Choroid plexus epithelial cell (primary cell): ENCODE results near the gene SYS1.
A peak's percentile ranks its signal among the peaks of the same experiment; 100 is the strongest.

Experiments used
- DNase-seq: peaks from one replicate; pipeline ENCODE4 v3.0.0-alpha.2; 2010; ENCODE audit warnings: low read depth
- H3K4me3 ChIP-seq: 2 replicates; pipeline ENCODE4 v1.5.1; 2011; ENCODE audit warnings: low read depth, mild to moderate bottlenecking, control low read depth, low read length, moderate library complexity
- CTCF ChIP-seq: conservative IDR thresholded peaks from 2 replicates; pipeline ENCODE4 v1.5.1; 2011; ENCODE audit warnings: low read depth, mild to moderate bottlenecking, control low read depth, inconsistent platforms, low read length, moderate library complexity

The SYS1 gene

DNA sequence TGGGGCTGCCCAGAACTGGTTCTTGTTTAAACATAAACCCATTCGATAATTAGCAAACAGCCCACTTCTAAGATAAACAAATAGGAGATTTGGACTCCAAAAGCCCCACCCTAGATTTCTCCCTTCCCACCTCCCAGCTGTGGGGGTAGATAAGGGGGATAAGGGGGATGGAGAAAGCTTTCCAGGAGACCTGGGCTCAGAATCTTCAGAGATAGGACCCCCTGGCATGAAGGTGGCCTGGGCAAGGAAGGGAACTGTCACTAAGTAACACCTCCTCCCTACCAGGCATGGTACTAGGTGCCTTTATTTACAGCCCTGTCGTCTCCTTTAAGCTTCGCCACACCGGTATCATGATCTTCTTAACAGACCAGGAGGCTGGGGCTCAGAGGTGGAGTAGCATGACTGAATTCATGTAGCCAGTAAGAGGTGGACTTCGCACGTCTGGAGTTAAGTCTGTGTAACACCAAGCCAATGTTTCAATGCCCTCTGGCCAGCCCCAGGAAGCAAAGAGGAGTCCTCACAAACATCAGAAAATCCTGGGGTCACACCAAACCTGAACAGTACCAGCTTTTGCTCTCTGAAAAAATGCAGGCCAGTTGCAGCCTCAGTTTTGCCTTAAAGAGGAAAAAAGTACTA, 19.3 kb upstream of the SYS1 start:
- no peak for TF ChIP-seq CTCF
- peak overlapping the region; percentile 85 for H3K4me3 ChIP-seq
- peak; percentile 50 for DNase-seq

DNA sequence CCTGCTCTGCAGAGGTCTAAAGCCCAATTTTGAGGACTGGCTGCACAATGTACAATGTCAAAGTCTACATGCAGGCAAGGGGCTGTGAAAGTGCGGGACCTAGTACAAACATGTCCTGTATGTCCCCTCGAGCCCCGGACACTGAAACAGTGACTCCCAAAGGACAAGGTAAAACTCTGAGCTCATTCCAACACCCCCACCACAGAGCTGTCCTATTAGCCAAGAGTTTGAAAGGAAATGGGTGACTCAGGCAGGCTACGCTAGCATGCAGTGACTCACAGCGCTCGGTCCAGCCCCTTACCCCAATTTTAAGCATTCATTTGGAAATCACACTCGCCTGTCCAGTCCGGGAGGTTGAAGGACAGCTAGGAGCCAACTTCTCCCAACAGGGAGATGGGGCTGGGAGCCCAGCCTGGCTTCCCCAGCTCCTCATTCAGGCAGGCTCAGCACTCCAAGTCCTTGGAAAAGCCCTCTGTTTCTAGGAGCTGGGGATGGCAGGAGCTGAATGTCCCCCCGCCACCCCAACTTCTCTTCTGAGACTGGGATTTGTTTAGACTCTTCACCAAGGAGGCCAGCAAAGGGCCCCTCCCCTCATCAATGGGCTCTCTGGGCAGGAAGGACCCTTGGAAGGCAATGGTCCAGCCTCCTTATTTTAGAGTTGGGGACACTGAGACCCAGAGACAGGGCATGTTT, 18.6 kb upstream of the SYS1 start:
- DNase-seq, result peak; percentile 90
- peak overlapping the region; percentile 85 for H3K4me3 ChIP-seq
- TF ChIP-seq CTCF, result no peak

DNA sequence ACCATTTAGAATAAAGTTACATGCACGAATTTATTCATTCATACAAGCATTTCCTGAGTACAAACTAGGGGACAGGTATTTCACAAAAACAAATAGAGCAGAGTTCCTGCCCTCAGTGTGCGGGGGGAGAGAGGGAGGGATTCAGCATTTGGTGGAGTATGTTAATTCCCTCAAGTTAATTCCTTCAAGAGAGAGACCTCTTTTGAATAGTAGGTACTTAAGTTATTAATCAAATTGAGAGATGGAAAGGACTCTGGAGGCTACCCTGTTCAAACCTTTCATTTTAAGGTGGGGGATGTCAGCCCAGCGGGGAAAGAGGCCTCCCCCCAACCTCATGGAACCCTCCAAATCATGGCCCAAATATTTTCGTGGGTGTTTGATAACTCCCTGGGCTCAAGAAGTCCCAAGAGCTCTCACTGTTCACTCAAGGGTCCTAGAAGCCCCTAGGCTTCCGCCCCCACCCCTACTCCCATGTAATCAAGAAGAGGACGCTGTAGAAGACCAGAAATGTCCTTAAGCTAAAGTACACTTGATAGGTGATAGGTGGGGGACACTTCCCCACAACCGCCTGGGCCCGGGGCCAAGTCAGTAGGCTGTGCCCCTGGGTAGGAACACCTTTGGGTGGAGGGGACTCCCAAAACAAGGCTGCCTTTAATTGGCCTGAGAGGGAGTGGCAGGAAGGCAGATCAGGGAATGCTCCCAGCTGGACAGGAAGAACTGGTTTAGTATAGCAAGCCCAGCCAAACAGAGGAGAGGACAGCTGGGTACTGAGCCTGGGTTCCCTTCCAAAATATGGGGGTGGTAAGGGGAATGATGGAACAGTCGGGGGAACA, 17.6 kb upstream of the SYS1 start:
- H3K4me3 ChIP-seq, result peak overlapping the region; percentile 85
- no peak for DNase-seq
- no peak for TF ChIP-seq CTCF

DNA sequence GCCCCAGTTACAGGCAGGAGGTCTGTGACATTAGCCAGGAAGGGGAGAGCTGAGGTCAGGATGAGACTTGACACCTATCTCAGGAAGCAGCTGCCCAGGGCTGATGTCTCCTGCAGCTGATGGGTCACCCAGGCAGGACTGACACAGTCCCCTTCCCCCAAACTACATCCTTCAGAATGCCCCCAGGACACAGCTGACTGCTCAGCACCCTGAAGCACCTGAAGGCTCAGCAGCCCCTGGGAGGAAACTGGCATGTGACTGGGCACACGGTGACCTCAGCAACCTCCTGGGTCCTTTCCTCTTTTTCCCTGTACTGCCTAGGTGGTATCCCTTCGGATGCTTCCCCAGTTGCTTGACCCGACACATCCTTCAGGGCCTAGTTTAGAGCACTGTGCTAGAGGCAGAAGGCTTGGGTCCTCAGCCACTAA, 16.7 kb upstream of the SYS1 start:
- TF ChIP-seq CTCF, result no peak
- H3K4me3 ChIP-seq, result peak overlapping the region; percentile 85
- DNase-seq, result no peak

DNA sequence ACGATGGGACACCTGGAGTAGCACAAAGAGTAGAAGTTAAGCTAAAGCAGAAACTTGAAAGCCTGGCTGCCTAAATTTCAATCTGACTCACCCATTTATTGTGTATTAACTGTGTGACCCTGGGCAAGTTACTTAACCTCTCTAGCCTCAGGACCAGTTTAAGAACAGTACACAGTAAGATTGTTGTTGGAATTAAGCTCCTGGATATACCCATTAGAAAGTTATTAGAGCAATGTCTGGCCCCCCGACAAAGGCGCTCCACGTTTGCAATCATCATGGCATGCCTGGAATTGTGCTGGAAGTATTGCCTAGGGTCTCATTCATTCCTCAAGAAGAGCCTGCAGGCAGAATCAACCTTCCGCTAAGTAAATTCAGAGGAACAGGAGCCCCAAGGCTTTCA, 16.1 kb upstream of the SYS1 start:
- peak overlapping the region; percentile 85 for H3K4me3 ChIP-seq
- DNase-seq, result no peak
- no peak for TF ChIP-seq CTCF

- TF ChIP-seq CTCF, result no peak
- no peak for DNase-seq
- H3K4me3 ChIP-seq, result peak overlapping the region; percentile 85
Measured at GRCh38 chr20:45347297-45347935, 15.5 kb upstream of the SYS1 start.
